Panc1 (cell line): ENCODE data around the gene LAMP1. TPM values are rescaled to one million over a fixed set of nuclear protein-coding genes. Genes with fewer than 3 reads are reported as not detected.

Experiments
- ATAC-seq: fragments of 200-7000 bp; cut with Tn5 transposase; 2 replicates; pipeline ENCODE4 v1.9.1; 2020; ENCODE audit warnings: mild to moderate bottlenecking, moderate library complexity
- BruUV-seq: library from RNA; stranded (reverse); fragments of 400-500 nt; replicated peaks from 2 replicates; lab custom pipeline; 2021; lab: Mats Ljungman, UMichigan
- CTCF ChIA-PET: fragments of 300-600 bp; sonication (Branson Sonifier 250); formaldehyde crosslinking; loops from one replicate; lab custom pipeline; 2022; ENCODE audit warnings: antibody characterized with exemption; lab: Charles Lee
- POLR2A ChIA-PET: fragments of 300-600 bp; sonication (Branson Sonifier 250); formaldehyde crosslinking; loops from one replicate; lab custom pipeline; 2022; ENCODE audit warnings: antibody characterized with exemption; lab: Charles Lee
- DNase-seq: peaks from one replicate; pipeline ENCODE4 v3.0.0-alpha.2; 2010; ENCODE audit warnings: low read depth, low spot score
- H3K27ac ChIP-seq: 2 replicates; pipeline ENCODE4 v1.5.1; 2011; ENCODE audit warnings: mild to moderate bottlenecking, low read length, inconsistent platforms
- H3K27me3 ChIP-seq: fragments of 200-500 bp; sonication (Bioruptor generic); 2 replicates; pipeline ENCODE4 v1.6.0; 2014; ENCODE audit warnings: low read length, inconsistent platforms; ENCODE audit not compliant: control insufficient read depth, insufficient read depth
- H3K36me3 ChIP-seq: fragments of 200-500 bp; sonication (Bioruptor generic); 2 replicates; pipeline ENCODE4 v1.5.1; 2014; ENCODE audit warnings: inconsistent platforms, mild to moderate bottlenecking, low read length, moderate library complexity; ENCODE audit not compliant: control insufficient read depth, insufficient read depth
- H3K4me1 ChIP-seq: 2 replicates; pipeline ENCODE4 v1.5.1; 2011; ENCODE audit warnings: inconsistent platforms, mild to moderate bottlenecking, low read length, moderate library complexity; ENCODE audit not compliant: control insufficient read depth, insufficient read depth
- H3K4me3 ChIP-seq, 2 experiments: 2 replicates each; pipeline ENCODE4 v1.5.1; 2011 to 2012; ENCODE audit warnings: low read depth in 2 of 2, low read length in 2 of 2, mild to moderate bottlenecking in 2 of 2, inconsistent platforms in 1 of 2, moderate library complexity in 1 of 2
- H3K9me3 ChIP-seq: fragments of 200-500 bp; sonication (Bioruptor generic); 2 replicates; pipeline ENCODE4 v1.5.1; 2014; ENCODE audit warnings: low read depth, mild to moderate bottlenecking, inconsistent platforms, low read length, moderate library complexity; ENCODE audit not compliant: control insufficient read depth, insufficient read depth
- CTCF ChIP-seq: fragments of 450-650 bp; IDR thresholded peaks from 2 replicates; pipeline ENCODE4 v1.5.1; 2017; ENCODE audit warnings: mild to moderate bottlenecking
- POLR2AphosphoS5 ChIP-seq: IDR thresholded peaks from 2 replicates; pipeline ENCODE4 v1.6.1; 2012; ENCODE audit warnings: mild to moderate bottlenecking, low read depth, low read length, moderate library complexity
- REST ChIP-seq, 2 experiments: IDR thresholded peaks; 2 replicates each; pipeline ENCODE4 v1.6.1; 2011 to 2012; ENCODE audit warnings: low read depth in 2 of 2, control low read depth in 1 of 2, low read length in 1 of 2, mild to moderate bottlenecking in 1 of 2, moderate library complexity in 1 of 2; ENCODE audit not compliant: insufficient read depth in 1 of 2
- SIN3A ChIP-seq: IDR thresholded peaks from 2 replicates; pipeline ENCODE4 v1.6.1; 2012; ENCODE audit warnings: low read depth, mild to moderate bottlenecking, low read length, moderate library complexity, borderline replicate concordance; ENCODE audit not compliant: insufficient read depth
- TCF7L2 ChIP-seq: IDR thresholded peaks from 2 replicates; pipeline ENCODE4 v1.6.1; 2011; ENCODE audit warnings: mild to moderate bottlenecking, low read depth, low read length, inconsistent platforms
- in situ Hi-C: cut with HindIII; loops from 2 replicates; pipeline ENCODE4 v1.10.0; 2016; ENCODE audit warnings: low sequenced_read_pairs, low pct_unique_long_range_greater_than_20kb
- intact Hi-C: fragments of 100-400 bp; cut with micrococcal nuclease; formaldehyde crosslinking; loops from one replicate; pipeline ENCODE4 v1.10.0; 2022; ENCODE audit not compliant: unreplicated experiment
- total RNA-seq: library from RNA; stranded (reverse); gene quantifications from one replicate; pipeline ENCODE4 v1.2.1, GENCODE V29; 2021; ENCODE audit not compliant: unreplicated experiment

LAMP1 gene
- total RNA-seq, 1 experiment from 2014 or later = 212 TPM

GRCh38 chr13:113356596-113356995 lies 59.6 kb downstream of the LAMP1 start:
- Histone ChIP-seq H3K9me3 (no peaks in the 10 kb centered on the region), H3K27me3 (no peaks in the 10 kb centered on the region), H3K27ac (no peak overlapping the region), H3K4me3 (no peak overlapping the region), H3K4me1 (no peaks in the 10 kb centered on the region; the same call in 1 of the 2 replicates), H3K36me3 (no peaks in the 10 kb centered on the region)
- TF ChIP-seq CTCF (no peak), REST (IDR thresholded peaks at IDR 0.05; ENCODE audit: insufficient read depth in 1 of 2, low read depth in 2 of 2, low read length in 1 of 2) (no peak), SIN3A (no peak), TCF7L2 (no peak), POLR2AphosphoS5 (no peak)
- DNase-seq (no peak), ATAC-seq (no peak)
- in situ Hi-C loops = no loop called here
- CTCF ChIA-PET = no interaction called here
- intact Hi-C loops = no loop called here
- BruUV-seq = no TSS peak
- POLR2A ChIA-PET = no interaction called here

- Histone ChIP-seq H3K27me3 (no peaks in the 10 kb centered on the region), H3K27ac (no peak overlapping the region), H3K4me1 (no peaks in the 10 kb centered on the region), H3K4me3 (no peak overlapping the region), H3K9me3 (no peaks in the 10 kb centered on the region), H3K36me3 (no peaks in the 10 kb centered on the region)
- no peak for TF ChIP-seq REST (IDR thresholded peaks at IDR 0.05; ENCODE audit: insufficient read depth in 1 of 2, low read depth in 2 of 2, low read length in 1 of 2)
- no peak for TF ChIP-seq CTCF
- TF ChIP-seq TCF7L2 = no peak
- in situ Hi-C loops (no loop called here), intact Hi-C loops (no loop called here)
- BruUV-seq = no TSS peak
- peak; percentile 2 for DNase-seq
- ATAC-seq = no peak
- ChIA-PET CTCF (no interaction called here), POLR2A (no interaction called here)
Observed at GRCh38 chr13:113357529-113357928, 60.5 kb downstream of the LAMP1 start.
